Measurements from ENCODE around the gene EPC2.
A peak's percentile ranks its signal among the peaks of the same experiment; 100 is the strongest.

The EPC2 gene

GRCh38 chr2:148643998-148644882, at the start of gene EPC2:
EPC2 (plus strand) TSS chr2:148644751; CDS start chr2:148645018, 267 bp downstream.
- peak in 57 of 58 donors; percentile 59 to 96 (median 86) for DNase-seq

GRCh38 chr2:148596018-148596417, 48.5 kb upstream of the EPC2 start:
- no peak for DNase-seq

GRCh38 chr2:148599109-148599991, 45.2 kb upstream of the EPC2 start:
- no peak for DNase-seq

- no peak for DNase-seq
Observed at GRCh38 chr2:148602885-148603561, 41.5 kb upstream of the EPC2 start.

- DNase-seq: no peak
Observed at GRCh38 chr2:148603562-148603920, 41.0 kb upstream of the EPC2 start.

GRCh38 chr2:148604927-148605326, 39.6 kb upstream of the EPC2 start:
- no peak for DNase-seq

GRCh38 chr2:148607566-148607965, 37.0 kb upstream of the EPC2 start:
- no peak for DNase-seq

GRCh38 chr2:148613231-148614013, 31.1 kb upstream of the EPC2 start:
- DNase-seq: no peak

- DNase-seq: peak in 1 of 58 donors; percentile 41
Observed at GRCh38 chr2:148614014-148614321, 30.6 kb upstream of the EPC2 start.

GRCh38 chr2:148614322-148615049, 30.1 kb upstream of the EPC2 start:
- peak in 13 of 58 donors; percentile 2 to 52 (median 12) for DNase-seq

- DNase-seq: peak in 37 of 58 donors; percentile 3 to 53 (median 20)
Observed at GRCh38 chr2:148615381-148615841, 29.1 kb upstream of the EPC2 start.

GRCh38 chr2:148616662-148617061, 27.9 kb upstream of the EPC2 start:
- no peak for DNase-seq

- DNase-seq: no peak
Observed at GRCh38 chr2:148617219-148617618, 27.3 kb upstream of the EPC2 start.

- no peak for DNase-seq
Observed at GRCh38 chr2:148619560-148620195, 24.9 kb upstream of the EPC2 start.

- DNase-seq: peak in 1 of 58 donors; percentile 2
Observed at GRCh38 chr2:148622366-148622765, 22.2 kb upstream of the EPC2 start.

GRCh38 chr2:148623086-148623485, 21.5 kb upstream of the EPC2 start:
- DNase-seq: no peak

GRCh38 chr2:148627224-148627623, 17.3 kb upstream of the EPC2 start:
- DNase-seq: no peak

GRCh38 chr2:148634749-148635148, 9.8 kb upstream of the EPC2 start:
- DNase-seq: no peak

GRCh38 chr2:148638543-148638942, 6.0 kb upstream of the EPC2 start:
- no peak for DNase-seq

- peak in 18 of 58 donors; percentile 1 to 45 (median 8) for DNase-seq
Observed at GRCh38 chr2:148640767-148641166, 3.8 kb upstream of the EPC2 start.

Data from anterior cingulate cortex (tissue), 58 donors.